T1000 (cell line): ENCODE measurements around the gene MATN1.
"Not testable (repeated sequence)": the region's sequence is repeated elsewhere in the genome, so short reads cannot be mapped to it uniquely, and the experiment has no call there.

Experiments
- DNase-seq: peaks from one replicate; lab custom pipeline; 2025; ENCODE audit warnings: mixed read lengths; lab: John Stamatoyannopoulos, UW

Gene MATN1

GRCh38 chr1:30697571-30698376 lies 25.6 kb downstream of the MATN1 start:
- no peak for DNase-seq

DNA sequence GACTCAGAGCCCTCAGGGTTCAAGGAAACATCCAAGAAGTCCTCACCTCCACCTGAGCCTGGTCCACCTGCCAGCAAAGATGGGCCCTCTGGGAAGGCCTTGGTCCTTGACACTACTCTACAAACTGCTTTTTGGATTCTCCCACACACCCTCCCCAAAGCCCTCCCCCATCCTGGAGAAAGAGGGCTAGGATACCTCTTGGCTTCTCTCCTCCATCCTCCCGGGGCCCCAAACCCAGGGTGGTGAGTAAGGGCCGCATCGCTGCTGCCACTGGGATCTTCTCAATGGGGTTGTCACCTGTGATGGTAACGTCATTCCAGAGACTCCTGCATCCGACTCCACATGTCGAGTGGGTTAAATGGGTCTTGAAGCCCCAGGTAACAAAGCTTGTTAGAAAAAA lies 26.6 kb downstream of the MATN1 start:
- DNase-seq = no peak

- no peak for DNase-seq
These were observed 27.9 kb downstream of the MATN1 start for GRCh38 chr1:30695439-30695841.

GRCh38 chr1:30694280-30695175 lies 28.9 kb downstream of the MATN1 start:
- no peak for DNase-seq

- no peak for DNase-seq
These were observed 29.6 kb downstream of the MATN1 start for GRCh38 chr1:30693822-30694221.

GRCh38 chr1:30693366-30693765 lies 30.0 kb downstream of the MATN1 start:
- DNase-seq = no peak

DNA sequence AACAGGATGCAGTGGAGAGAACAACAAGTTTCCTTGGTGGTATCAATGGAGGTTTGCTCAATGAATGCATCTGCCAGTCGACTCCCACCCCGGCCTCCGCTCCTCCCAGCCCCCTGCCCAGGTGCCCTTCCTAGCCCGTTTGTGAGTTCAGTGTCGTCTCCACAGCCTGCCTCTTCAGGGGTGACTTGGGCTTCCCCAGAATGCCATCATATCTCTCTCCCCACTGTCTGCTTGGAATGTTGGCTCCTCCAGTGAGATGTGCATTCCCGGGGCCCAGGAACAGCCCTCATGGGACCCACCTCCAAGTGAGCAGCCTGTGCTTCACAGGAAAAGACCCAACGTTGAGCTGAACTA lies 30.5 kb downstream of the MATN1 start:
- no peak for DNase-seq

GRCh38 chr1:30692201-30692947 lies 31.0 kb downstream of the MATN1 start:
- DNase-seq = no peak

GRCh38 chr1:30691480-30691879 lies 31.9 kb downstream of the MATN1 start:
- no peak for DNase-seq

DNA sequence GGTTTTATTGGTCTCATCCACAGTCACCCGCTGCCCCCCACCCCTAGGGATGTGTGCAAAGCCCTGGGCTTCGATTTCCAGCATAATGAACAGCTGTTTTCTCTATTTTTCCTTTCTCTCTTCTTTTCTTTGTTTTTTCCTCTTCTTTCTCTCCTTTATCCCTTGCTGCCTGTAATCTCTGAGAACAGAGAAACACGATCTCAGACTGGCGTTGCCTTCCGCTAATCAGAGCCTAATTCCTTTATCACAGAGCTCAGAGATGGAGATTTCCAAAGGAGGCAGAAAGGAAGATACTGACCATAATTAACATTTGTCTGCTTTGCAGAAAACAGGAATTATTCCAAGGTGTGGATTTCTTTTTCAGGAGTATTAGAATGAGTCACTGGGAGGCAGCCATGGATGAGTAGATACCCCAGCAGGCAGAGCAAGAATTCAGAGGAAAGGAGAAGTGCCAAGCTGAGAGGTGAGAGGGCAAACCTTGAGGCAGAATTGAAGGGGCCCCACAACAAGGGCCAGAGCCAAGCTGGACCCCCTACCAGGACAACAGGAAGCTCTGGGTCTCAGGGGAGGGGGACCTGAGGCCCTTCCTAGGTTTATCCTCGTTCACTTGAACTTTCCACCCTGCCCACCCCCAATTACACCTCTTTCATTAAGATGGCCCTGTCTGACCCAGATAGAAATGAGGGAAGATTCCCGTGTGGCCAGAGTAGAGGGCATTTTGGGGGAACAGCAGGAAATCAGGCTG lies 33.3 kb downstream of the MATN1 start:
- DNase-seq = no peak

DNA sequence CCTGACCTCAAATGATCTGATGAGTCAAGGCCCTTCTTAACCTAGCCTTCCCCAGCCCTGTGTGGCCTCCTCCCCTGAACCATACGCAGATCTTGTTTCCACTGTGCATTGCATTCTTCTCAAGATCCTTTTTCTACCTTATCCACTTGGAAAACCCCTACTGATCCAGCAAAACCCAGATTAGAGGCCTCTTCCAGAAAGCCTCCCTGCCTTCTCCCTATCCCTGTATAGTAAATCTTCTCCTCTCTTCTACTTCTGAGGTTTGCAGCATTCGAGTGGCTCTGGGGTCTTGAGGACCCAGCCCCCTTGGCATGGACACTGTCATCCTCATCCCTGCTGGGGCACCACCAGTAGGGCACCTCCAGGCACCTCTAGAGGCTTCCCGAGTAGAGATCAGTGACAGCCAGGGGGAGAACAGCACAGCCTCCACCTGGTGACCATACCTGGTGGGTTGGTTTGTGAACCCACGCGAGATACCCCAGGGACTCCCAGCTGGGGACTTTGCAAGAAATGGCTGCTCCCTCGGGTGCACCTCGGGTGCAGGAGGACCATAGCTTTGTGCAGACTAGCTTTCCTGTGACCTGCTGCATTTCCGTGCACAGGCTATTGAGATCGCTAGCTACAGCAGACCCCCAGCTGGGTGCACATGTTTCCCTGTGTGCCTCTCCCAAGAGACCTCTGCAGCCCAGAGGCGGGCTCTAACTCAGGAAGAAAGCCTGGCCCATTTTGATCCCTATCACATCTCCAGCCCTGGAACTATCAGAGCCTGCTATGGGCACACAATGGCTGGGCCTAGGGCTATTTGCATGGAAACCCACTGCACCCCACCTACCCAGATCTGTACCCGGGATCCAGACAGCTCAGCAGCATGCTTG lies 34.2 kb downstream of the MATN1 start:
- no peak for DNase-seq

DNA sequence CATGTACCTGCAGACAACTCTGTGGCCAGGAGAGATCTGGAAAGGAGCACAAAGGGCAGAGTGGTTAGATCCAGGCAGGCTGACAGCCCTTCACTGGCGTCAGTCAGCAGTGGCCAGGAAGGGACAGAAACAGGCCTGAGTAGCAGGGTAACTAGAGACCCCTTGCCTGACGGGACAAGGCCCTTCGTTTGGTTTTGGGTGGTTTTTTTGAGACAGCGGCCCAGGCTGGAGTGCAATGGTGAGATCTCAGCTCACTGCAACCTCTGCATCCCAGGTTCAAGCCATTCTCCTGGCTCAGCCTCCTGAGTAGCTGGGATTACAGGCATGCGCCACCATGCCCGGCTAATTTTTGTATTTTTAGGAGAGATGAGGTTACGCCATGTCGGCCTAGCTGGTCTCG lies 34.9 kb downstream of the MATN1 start:
- not testable (repeated sequence) for DNase-seq

DNA sequence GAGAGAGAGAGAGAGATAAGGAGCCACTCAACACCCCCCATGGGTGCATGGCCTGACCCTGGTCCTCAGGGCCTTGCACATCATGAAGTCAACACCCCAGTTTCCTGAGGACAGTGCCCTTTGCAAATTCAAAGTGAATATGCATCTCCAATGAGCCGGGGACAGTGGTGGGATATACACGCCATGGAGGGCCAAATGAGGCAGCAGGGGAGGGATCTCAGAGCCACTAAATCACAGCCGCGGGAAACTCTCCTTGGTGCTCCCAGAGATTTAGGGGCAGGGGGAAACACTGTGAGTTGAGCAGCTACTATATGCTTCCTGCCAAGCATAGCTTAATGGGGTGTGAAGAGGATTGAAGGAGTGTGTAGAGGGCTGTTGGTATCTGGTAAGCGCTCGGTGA lies 35.5 kb downstream of the MATN1 start:
- no peak for DNase-seq

GRCh38 chr1:30686236-30686935 lies 37.0 kb downstream of the MATN1 start:
- DNase-seq = no peak

- no peak for DNase-seq
These were observed 37.6 kb downstream of the MATN1 start for GRCh38 chr1:30685796-30686165.

DNA sequence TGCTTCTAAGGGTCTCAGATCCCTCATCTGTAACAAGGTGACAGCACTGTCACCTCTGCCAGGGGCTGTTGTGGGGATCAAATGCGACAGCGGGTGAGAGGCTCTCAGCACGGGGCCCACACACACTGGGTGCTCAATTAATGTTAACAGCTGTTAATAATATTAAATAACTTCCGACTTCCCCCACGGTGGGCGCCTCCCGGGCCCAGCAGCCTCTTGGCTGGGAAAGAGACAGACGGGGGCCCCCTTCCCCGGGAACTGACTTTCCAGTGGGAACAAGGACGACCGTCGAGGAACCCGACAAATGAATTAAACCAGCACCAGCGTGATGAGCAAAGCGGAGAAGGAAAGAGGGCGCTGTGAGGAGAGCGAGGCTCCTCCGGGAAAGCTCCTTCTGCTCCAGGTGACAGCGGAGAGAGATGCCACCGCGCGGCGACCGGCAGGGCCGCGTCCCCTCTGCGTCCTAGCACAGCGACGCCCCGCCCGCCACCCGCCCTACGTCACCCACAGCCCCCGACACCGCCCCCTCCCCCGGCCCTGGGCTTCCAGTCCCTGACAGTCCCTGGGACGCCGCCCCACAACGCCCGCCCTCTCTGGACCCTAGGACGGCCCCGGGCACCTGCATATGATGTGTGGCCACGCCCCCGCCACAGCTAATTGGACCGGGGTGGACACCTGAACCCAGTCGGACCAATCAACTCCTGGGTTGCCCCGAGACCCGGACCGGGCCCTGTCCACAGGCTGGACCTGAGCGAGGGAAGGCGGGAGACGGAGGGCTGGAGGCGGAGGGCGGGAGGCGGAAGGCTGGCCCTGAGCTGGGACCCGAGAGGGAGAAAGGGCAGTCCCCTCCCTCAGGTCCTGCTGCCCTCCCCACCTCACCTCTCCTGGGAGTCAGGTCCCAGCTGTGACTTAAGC lies 38.2 kb downstream of the MATN1 start:
- DNase-seq = no peak

GRCh38 chr1:30684259-30684658 lies 39.1 kb downstream of the MATN1 start:
- no peak for DNase-seq

DNA sequence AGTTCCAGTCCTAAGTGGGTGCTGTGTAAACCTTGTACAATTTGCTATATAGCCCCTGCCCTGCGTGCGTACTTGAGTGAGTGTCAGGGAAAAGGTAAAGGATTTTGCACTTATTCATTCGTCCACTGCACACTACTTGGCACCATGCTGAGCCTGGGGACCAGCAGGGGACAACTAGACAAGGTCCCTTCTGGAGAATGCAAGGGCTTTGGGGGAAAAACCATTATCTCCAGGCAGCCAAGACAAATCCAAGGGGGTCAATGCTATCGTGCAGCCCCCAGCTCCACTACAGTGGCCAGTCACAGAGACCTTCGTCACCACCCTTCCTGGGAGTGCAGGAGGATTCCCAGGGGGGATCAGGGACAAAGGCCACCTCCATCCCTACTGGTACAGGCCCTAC lies 39.7 kb downstream of the MATN1 start:
- DNase-seq = no peak
